HG03457 (cell line): ENCODE results near the gene KRTAP5-2.

ENCODE experiments used
- ATAC-seq: cut with Tn5 transposase; IDR thresholded peaks from one replicate; pipeline ENCODE4 v1.9.1; 2021; ENCODE audit warnings: moderate number of reproducible peaks; ENCODE audit not compliant: unreplicated experiment

KRTAP5-2 gene

GRCh38 chr11:1557051-1557884 is 40.8 kb downstream of the KRTAP5-2 start:
- ATAC-seq = no peak

GRCh38 chr11:1556278-1556902 is 41.7 kb downstream of the KRTAP5-2 start:
- ATAC-seq = no peak

GRCh38 chr11:1555713-1556153 is 42.4 kb downstream of the KRTAP5-2 start:
- ATAC-seq = no peak

DNA sequence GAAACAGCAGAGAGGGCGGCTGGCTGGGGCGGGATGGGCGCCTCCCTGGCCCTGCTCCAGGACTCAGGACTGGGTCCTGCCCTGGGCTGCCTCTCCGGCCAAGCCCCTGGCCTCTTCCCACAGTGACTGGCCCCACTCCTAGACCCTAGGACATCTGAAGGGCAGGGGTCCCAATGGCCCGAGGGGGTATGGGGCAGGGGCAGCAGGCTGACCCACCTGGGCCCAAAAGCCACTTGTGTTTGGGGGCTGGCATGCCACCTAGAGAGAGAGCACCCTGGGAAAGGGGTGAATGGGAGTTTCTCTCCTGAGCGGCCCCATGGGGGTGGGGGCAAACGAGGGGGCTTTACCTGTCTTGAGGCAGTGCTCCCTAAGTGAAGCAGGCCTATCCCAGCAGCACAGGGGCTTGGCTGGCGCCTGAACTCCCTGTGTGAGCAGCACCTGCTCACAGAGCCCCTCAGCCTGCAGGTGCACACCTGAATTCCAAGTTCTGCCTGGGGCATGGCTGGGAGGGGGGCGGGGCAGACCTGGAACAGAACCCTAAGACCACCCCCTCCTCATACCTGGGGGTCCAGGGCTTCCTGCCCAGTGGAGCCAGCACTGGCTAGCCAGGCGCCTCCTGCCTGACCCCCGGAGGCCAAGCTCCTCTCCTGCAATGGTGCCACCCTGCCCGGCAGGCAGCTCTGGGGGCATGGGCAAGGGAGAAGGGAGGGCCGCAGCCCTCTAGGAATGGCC is 42.9 kb downstream of the KRTAP5-2 start:
- no peak for ATAC-seq

GRCh38 chr11:1553808-1554594 is 44.1 kb downstream of the KRTAP5-2 start:
- ATAC-seq = no peak

- ATAC-seq = no peak
These were observed 48.5 kb downstream of the KRTAP5-2 start for GRCh38 chr11:1549338-1550330.

DNA sequence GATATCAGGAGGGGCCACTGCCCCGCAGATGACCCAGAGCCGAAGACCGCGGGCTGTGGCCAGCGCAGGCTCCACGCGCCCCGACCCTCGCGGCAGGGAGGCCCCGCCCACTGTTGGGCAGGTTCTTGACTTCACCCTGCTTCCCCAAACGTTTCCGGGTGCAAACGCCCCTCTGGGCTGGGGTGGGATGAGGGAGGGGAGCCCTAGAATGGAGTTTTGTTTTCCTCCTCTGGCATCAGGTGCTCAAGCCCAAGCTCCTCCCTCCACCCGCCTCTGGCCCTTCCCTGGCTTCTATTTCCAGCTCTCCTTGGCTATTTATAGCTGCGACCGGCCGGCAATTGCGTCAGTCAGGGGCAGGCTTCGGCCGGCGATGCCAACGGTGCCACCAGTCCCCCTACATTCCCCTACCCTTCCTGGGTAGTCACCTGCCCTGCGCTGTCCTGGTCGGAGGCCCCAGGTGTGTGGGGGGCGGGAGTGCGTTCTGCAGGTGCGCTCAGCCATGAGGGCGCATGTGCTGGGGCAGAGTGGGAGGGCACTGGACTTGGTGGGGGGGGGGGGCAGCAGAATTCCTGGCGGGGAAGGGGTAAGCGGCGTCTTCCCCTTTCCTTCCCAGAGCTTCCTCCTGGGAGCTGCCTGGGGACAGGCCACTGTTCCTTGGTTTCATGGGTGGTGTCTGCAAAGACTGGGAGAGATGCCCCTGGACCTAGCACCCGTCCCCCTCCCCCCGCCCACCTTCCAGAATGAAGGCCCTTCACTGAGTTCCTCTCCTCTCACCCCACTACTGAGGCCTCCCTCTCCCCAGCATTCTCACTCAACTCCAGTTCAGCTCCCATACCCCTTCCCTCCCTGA is 49.6 kb downstream of the KRTAP5-2 start:
- no peak for ATAC-seq

GRCh38 chr11:1547467-1548098 is 50.5 kb downstream of the KRTAP5-2 start:
- ATAC-seq = no peak
